ENCODE data around the gene PRIM1. TPM values are rescaled to one million over a fixed set of nuclear protein-coding genes. Genes with fewer than 3 reads are reported as not detected.

Gene PRIM1
- total RNA-seq, 1 experiment from 2014 or later, result 50.7 TPM

- no peaks in the 10 kb centered on the region for H3K9me3 ChIP-seq (ENCODE audit: control insufficient read depth, low read depth, low read length)
- no peak for TF ChIP-seq CTCF (conservative IDR thresholded peaks at IDR 0.05)
- H4K8ac ChIP-seq (replicated peaks; ENCODE audit: insufficient read length, low read depth, low read length), result no peak overlapping the region
- H3K14ac ChIP-seq (ENCODE audit: insufficient read depth, low read length), result peak overlapping the region; percentile 96; the same call in 1 of the 2 replicates
- no peak overlapping the region for H3K23ac ChIP-seq (ENCODE audit: insufficient read length, low read depth, low read length)
- peak overlapping the region; percentile 90 for H2BK120ac ChIP-seq (ENCODE audit: low read depth, low read length, poor library complexity, severe bottlenecking)
- Mint-ChIP-seq H3K27ac (peak overlapping the region; percentile 98 to 100 (median 99)), H3K4me1 (peaks cover 15 to 24% of the 10 kb centered on the region in 2 experiments), H3K4me3 (peak overlapping the region; percentile 99 to 100), H3K9me3 (peaks cover 0 to 3% of the 10 kb centered on the region in 2 experiments; a peak in 2 of 5 replicates), H3K36me3 (ENCODE audit: insufficient read depth in 1 of 3, low read depth in 3 of 3) (peaks cover 29 to 33% (median 33%) of the 10 kb centered on the region in 3 experiments), H3K27me3 (ENCODE audit: low read depth) (no peaks in the 10 kb centered on the region)
- peak overlapping the region; percentile 94 for H3K9ac ChIP-seq (ENCODE audit: extremely low read depth, insufficient read length, low read length)
- peaks cover 36% of the 10 kb centered on the region; the same call in 1 of the 2 replicates for H3K79me2 ChIP-seq (ENCODE audit: insufficient read depth, low read length)
- H3K27me3 ChIP-seq (ENCODE audit: insufficient read depth, low read length), result no peaks in the 10 kb centered on the region
- WGBS (ENCODE audit: extremely low coverage, insufficient read length, low lambda C conversion rate), result no CpG with 5 or more reads among the region's 7 CpGs
- no peak overlapping the region for H3T11ph ChIP-seq (ENCODE audit: low read length)
- no peaks in the 10 kb centered on the region for H4K20me1 ChIP-seq (ENCODE audit: control insufficient read depth, insufficient read depth, insufficient read length)
- H2BK20ac ChIP-seq (ENCODE audit: low read depth, low read length, poor library complexity, severe bottlenecking), result no peak overlapping the region
- peak overlapping the region; percentile 96 for H3K27ac ChIP-seq (ENCODE audit: insufficient read length, low read depth, low read length)
- no peaks in the 10 kb centered on the region for H3K4me1 ChIP-seq (ENCODE audit: insufficient read depth, low read length)
- H2BK15ac ChIP-seq (ENCODE audit: low read depth, low read length), result no peak overlapping the region
- no peaks in the 10 kb centered on the region for H3K79me1 ChIP-seq (ENCODE audit: insufficient read depth, low read depth, low read length, poor library complexity, severe bottlenecking)
- H3K23me2 ChIP-seq (ENCODE audit: insufficient read length, low read depth, low read length, poor library complexity, severe bottlenecking), result peaks cover 8% of the 10 kb centered on the region
- peak overlapping the region; percentile 92 for H3K18ac ChIP-seq (ENCODE audit: insufficient read length, low read depth, low read length)
- peak overlapping the region; percentile 88 for H3K4me2 ChIP-seq (ENCODE audit: insufficient read depth, insufficient read length, low read length)
- H2AFZ ChIP-seq (ENCODE audit: low read length), result no peak overlapping the region
- H2BK5ac ChIP-seq (ENCODE audit: insufficient read length, low read length), result peak overlapping the region; percentile 27
- no peak overlapping the region for H4K91ac ChIP-seq (ENCODE audit: insufficient read length, low read depth, low read length)
- H3K56ac ChIP-seq (ENCODE audit: insufficient read length, low read depth, low read length), result no peak overlapping the region
- H2BK12ac ChIP-seq (ENCODE audit: insufficient read length, low read depth, low read length), result peak overlapping the region; percentile 40
- no peak overlapping the region for H2AK5ac ChIP-seq (ENCODE audit: insufficient read length, low read length)
- H4K5ac ChIP-seq (ENCODE audit: insufficient read length, low read depth, low read length), result peak overlapping the region; percentile 47
- no peak overlapping the region; the same call in 1 of the 2 replicates for H3K4ac ChIP-seq (ENCODE audit: low read depth, low read length)
- no peak for DNase-seq
Measured at GRCh38 chr12:56688846-56689109, 63.3 kb downstream of the PRIM1 start.
